22Rv1 (cell line): ENCODE measurements around the gene ANKRD18B.

Experiments
- ZFX ChIP-seq: fragments of 450-650 bp; IDR thresholded peaks from 2 replicates; pipeline ENCODE4 v1.6.1; 2017; ENCODE audit warnings: antibody characterized with exemption, borderline replicate concordance
- TF ChIP-seq, protein P1 (sequence below): fragments of 450-650 bp; IDR thresholded peaks from 2 replicates; pipeline ENCODE4 v1.5.1; 2017; ENCODE audit warnings: mild to moderate bottlenecking

- TF ChIP-seq, protein P1, sequence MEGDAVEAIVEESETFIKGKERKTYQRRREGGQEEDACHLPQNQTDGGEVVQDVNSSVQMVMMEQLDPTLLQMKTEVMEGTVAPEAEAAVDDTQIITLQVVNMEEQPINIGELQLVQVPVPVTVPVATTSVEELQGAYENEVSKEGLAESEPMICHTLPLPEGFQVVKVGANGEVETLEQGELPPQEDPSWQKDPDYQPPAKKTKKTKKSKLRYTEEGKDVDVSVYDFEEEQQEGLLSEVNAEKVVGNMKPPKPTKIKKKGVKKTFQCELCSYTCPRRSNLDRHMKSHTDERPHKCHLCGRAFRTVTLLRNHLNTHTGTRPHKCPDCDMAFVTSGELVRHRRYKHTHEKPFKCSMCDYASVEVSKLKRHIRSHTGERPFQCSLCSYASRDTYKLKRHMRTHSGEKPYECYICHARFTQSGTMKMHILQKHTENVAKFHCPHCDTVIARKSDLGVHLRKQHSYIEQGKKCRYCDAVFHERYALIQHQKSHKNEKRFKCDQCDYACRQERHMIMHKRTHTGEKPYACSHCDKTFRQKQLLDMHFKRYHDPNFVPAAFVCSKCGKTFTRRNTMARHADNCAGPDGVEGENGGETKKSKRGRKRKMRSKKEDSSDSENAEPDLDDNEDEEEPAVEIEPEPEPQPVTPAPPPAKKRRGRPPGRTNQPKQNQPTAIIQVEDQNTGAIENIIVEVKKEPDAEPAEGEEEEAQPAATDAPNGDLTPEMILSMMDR, result no peak
- no peak for TF ChIP-seq ZFX
Observed at GRCh38 chr9:33480106-33480505, 43.9 kb upstream of the ANKRD18B start.
